Large intestine (tissue), 3 donors: Measurements from ENCODE around the gene LMBR1L. TPM values are rescaled to one million over a fixed set of nuclear protein-coding genes. Genes with fewer than 3 reads are reported as not detected.
"Not testable (repeated sequence)": the region's sequence is repeated elsewhere in the genome, so short reads cannot be mapped to it uniquely, and the experiment has no call there.

Experiments used
- DNase-seq, 2 donors: peaks; one replicate each; pipeline versions ENCODE4 v3.0.0 to v3.0.0-alpha.2; 2013
- H3K27ac ChIP-seq: one replicate; pipeline ENCODE4 v1.5.1; 2013; ENCODE audit warnings: low read length
- H3K27me3 ChIP-seq: 2 replicates; pipeline ENCODE4 v1.6.1; 2013; ENCODE audit warnings: low read length; ENCODE audit not compliant: control insufficient read depth, insufficient read depth
- H3K36me3 ChIP-seq: 2 replicates; pipeline ENCODE4 v1.6.1; 2013; ENCODE audit warnings: low read length; ENCODE audit not compliant: control insufficient read depth, insufficient read depth
- H3K4me1 ChIP-seq: one replicate; pipeline ENCODE4 v1.6.1; 2013; ENCODE audit warnings: low read length; ENCODE audit not compliant: control insufficient read depth, insufficient read depth
- H3K4me3 ChIP-seq: one replicate; pipeline ENCODE4 v1.5.1; 2013; ENCODE audit warnings: low read length
- H3K9me3 ChIP-seq: one replicate; pipeline ENCODE4 v1.6.1; 2013; ENCODE audit warnings: mild to moderate bottlenecking, low read depth, low read length, moderate library complexity; ENCODE audit not compliant: control insufficient read depth
- WGBS: methylation state at CpG from one replicate; pipeline ENCODE4 v1.1.5; 2013; ENCODE audit warnings: low lambda C conversion rate; ENCODE audit not compliant: insufficient coverage; 5-methylcytosine and 5-hydroxymethylcytosine counted together
- polyA plus RNA-seq: library from polyadenylated mRNA; unstranded; fragments of 120-200 nt; gene quantifications from one replicate; pipeline ENCODE4 v1.2.1, GENCODE V29; 2013

LMBR1L gene
- polyA plus RNA-seq, 1 donor: 111 TPM

- Histone ChIP-seq H3K27me3 (peaks cover 54% of the 10 kb centered on the region), H3K36me3 (no peaks in the 10 kb centered on the region), H3K27ac (no peak overlapping the region), H3K4me3 (no peak overlapping the region), H3K4me1 (peaks cover 7% of the 10 kb centered on the region), H3K9me3 (peaks cover 6% of the 10 kb centered on the region)
- peak; percentile 80 to 84 for DNase-seq
- no CpG with 5 or more reads among the region's 18 CpGs for WGBS
These were observed 22.3 kb downstream of the LMBR1L start for GRCh38 chr12:49088150-49088931.

GRCh38 chr12:49086116-49086515 lies 24.5 kb downstream of the LMBR1L start:
- Histone ChIP-seq H3K4me1 (peaks cover 2% of the 10 kb centered on the region), H3K4me3 (no peak overlapping the region), H3K36me3 (no peaks in the 10 kb centered on the region), H3K27ac (no peak overlapping the region), H3K9me3 (peaks cover 6% of the 10 kb centered on the region), H3K27me3 (peaks cover 32% of the 10 kb centered on the region)
- WGBS: no CpG with 5 or more reads among the region's 3 CpGs
- no peak for DNase-seq

- DNase-seq: no peak
These were observed 26.2 kb downstream of the LMBR1L start for GRCh38 chr12:49084438-49084837.

GRCh38 chr12:49079793-49080192 lies 30.9 kb downstream of the LMBR1L start:
- no CpG with 5 or more reads among the region's 1 CpG for WGBS
- H3K27me3 ChIP-seq: peaks cover 4% of the 10 kb centered on the region

More at GRCh38 chr12:49084438-49084837, 26.2 kb downstream of the LMBR1L start:
- Histone ChIP-seq H3K4me3 (no peak overlapping the region), H3K27ac (no peak overlapping the region), H3K27me3 (peaks cover 19% of the 10 kb centered on the region), H3K4me1 (no peaks in the 10 kb centered on the region), H3K36me3 (no peaks in the 10 kb centered on the region), H3K9me3 (no peaks in the 10 kb centered on the region)
- WGBS: no CpG with 5 or more reads among the region's 3 CpGs

GRCh38 chr12:49070971-49071370 lies 39.7 kb downstream of the LMBR1L start:
- peaks cover 10% of the 10 kb centered on the region for H3K4me1 ChIP-seq

More at GRCh38 chr12:49079793-49080192, 30.9 kb downstream of the LMBR1L start:
- Histone ChIP-seq H3K4me3 (no peak overlapping the region), H3K27ac (no peak overlapping the region), H3K4me1 (no peaks in the 10 kb centered on the region), H3K9me3 (no peaks in the 10 kb centered on the region), H3K36me3 (no peaks in the 10 kb centered on the region)
- DNase-seq: no peak

GRCh38 chr12:49069507-49070346 lies 40.9 kb downstream of the LMBR1L start, which contains the start of gene RHEBL1:
Gene RHEBL1 (minus strand): TSS chr12:49069979. CDS start chr12:49069785, 194 bp downstream.
- Histone ChIP-seq H3K36me3 (no peaks in the 10 kb centered on the region), H3K27ac (peak within 1 kb of the TSS; percentile 71), H3K4me3 (peak within 1 kb of the TSS; percentile 86), H3K27me3 (no peaks in the 10 kb centered on the region), H3K4me1 (peaks cover 10% of the 10 kb centered on the region), H3K9me3 (no peaks in the 10 kb centered on the region)
- peak; percentile 98 to 99 for DNase-seq
- 0% methylated on average over 6 of the region's 60 CpGs for WGBS

More at GRCh38 chr12:49070971-49071370, 39.7 kb downstream of the LMBR1L start:
- H3K27me3 ChIP-seq: no peaks in the 10 kb centered on the region
- no peaks in the 10 kb centered on the region for H3K9me3 ChIP-seq
- H3K36me3 ChIP-seq: no peaks in the 10 kb centered on the region
- WGBS: 92% methylated on average over 1 of the region's 11 CpGs
- no peak overlapping the region for H3K27ac ChIP-seq
- H3K4me3 ChIP-seq: no peak overlapping the region
- DNase-seq: no peak

- Histone ChIP-seq H3K9me3 (no peaks in the 10 kb centered on the region), H3K4me3 (peak overlapping the region; percentile 86), H3K4me1 (peaks cover 10% of the 10 kb centered on the region), H3K36me3 (no peaks in the 10 kb centered on the region), H3K27me3 (no peaks in the 10 kb centered on the region), H3K27ac (peak overlapping the region; percentile 71)
- DNase-seq: no peak
- no CpG with 5 or more reads among the region's 21 CpGs for WGBS
These were observed 41.7 kb downstream of the LMBR1L start for GRCh38 chr12:49068879-49069506.

- no peaks in the 10 kb centered on the region for H3K36me3 ChIP-seq
- H3K4me1 ChIP-seq: peaks cover 14% of the 10 kb centered on the region
- WGBS: 100% methylated on average over 1 of the region's 4 CpGs
- DNase-seq: no peak
- H3K4me3 ChIP-seq: no peak overlapping the region
- no peak overlapping the region for H3K27ac ChIP-seq
- H3K9me3 ChIP-seq: no peaks in the 10 kb centered on the region
- no peaks in the 10 kb centered on the region for H3K27me3 ChIP-seq
These were observed 44.5 kb downstream of the LMBR1L start for GRCh38 chr12:49066120-49066519.

GRCh38 chr12:49064767-49065152 lies 45.9 kb downstream of the LMBR1L start:
- Histone ChIP-seq H3K4me1 (peaks cover 11% of the 10 kb centered on the region), H3K27me3 (no peaks in the 10 kb centered on the region), H3K9me3 (no peaks in the 10 kb centered on the region), H3K4me3 (no peak overlapping the region), H3K36me3 (no peaks in the 10 kb centered on the region), H3K27ac (no peak overlapping the region)
- DNase-seq: no peak
- no CpG with 5 or more reads among the region's 5 CpGs for WGBS

- not testable (repeated sequence) for H3K9me3 ChIP-seq, H3K4me3 ChIP-seq, DNase-seq, H3K27me3 ChIP-seq, H3K36me3 ChIP-seq, H3K27ac ChIP-seq
- no CpG with 5 or more reads among the region's 17 CpGs for WGBS
- peaks cover 20% of the 10 kb centered on the region for H3K4me1 ChIP-seq
These were observed 48.7 kb downstream of the LMBR1L start for GRCh38 chr12:49061916-49062315.
